ENCODE results near the gene DOCK7.

GRCh38 chr1:62723883-62724282, 35.7 kb upstream of the DOCK7 start:
- TF ChIP-seq CTCF (IDR thresholded peaks at IDR 0.05; ENCODE audit: insufficient read depth, low read length, poor library complexity, severe bottlenecking) (no peak), EZH2phosphoT487 (conservative IDR thresholded peaks at IDR 0.05; ENCODE audit: low read length) (no peak)

Measured in SU-DHL-6 (cell line).